ENCODE results near the gene CRLF1.

GRCh38 chr19:18571564-18572344 lies 34.8 kb downstream of the CRLF1 start, which contains the start of gene UBA52:
- TF ChIP-seq CTCF (IDR thresholded peaks at IDR 0.05) (peak in 1 of 4 experiments; percentile 17), EP300 (IDR thresholded peaks at IDR 0.05) (no peak), POLR2AphosphoS5 (IDR thresholded peaks at IDR 0.05) (peak; percentile 95), POLR2A (IDR thresholded peaks at IDR 0.05) (peak; percentile 94 to 96)

All from gastroesophageal sphincter (tissue), 3 donors.